Inflammatory macrophage treated with lipopolysaccharide for 4 hours (primary cell): Measurements from ENCODE around the gene HSF5.

ENCODE experiments used
- DNase-seq: peaks from one replicate; pipeline ENCODE4 v3.0.0-alpha.2; 2020

HSF5 gene

DNA sequence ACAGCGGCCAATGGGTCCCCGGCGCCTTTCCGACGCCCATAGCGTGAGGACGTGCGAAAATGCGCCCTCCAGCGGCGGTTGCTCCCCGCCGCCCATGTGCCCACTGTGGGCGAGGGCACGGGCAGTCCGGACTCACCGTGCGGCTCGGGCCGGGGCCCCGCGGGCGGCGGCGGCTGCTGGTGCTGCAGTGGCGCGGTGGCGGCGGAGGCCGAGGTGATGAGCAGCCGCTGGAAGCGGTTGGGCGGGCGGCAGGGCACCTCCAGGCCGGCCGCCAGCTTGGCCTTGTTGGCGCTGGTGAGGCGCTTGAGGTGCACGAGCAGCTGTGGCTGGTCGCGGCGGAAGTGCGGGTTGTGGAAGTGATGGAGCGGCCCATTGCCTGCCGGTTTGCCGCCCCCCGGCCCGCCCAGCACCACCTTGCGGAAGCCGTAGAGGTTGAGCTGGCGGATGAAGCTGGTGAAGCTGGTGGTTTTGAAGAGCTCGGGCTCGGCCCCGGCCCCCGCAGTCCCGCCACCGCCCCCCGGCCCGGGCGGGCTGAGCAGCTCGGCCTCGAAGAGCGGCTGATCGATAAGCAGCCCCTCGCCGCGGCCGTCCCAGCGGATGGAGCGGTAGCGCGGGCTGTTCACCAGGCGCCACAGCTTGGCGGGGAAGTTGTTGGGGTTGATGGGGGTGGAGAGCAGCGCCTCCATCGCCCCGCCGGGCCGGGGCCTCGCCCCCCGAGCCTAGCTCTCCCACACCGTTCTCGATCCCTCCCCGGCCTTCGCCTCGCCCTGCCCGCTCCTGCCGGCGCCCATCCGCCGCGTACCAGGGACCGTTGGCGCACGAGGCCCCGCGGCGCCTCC lies at the start of gene HSF5:
Gene HSF5, minus strand, starts transcription at position 820 of the 839 bp plus-strand sequence. Its CDS starts 134 bp downstream, at position 686.
- DNase-seq = peak; percentile 37

- no peak for DNase-seq
Measured at GRCh38 chr17:58537266-58537665, 49.1 kb upstream of the HSF5 start.

DNA sequence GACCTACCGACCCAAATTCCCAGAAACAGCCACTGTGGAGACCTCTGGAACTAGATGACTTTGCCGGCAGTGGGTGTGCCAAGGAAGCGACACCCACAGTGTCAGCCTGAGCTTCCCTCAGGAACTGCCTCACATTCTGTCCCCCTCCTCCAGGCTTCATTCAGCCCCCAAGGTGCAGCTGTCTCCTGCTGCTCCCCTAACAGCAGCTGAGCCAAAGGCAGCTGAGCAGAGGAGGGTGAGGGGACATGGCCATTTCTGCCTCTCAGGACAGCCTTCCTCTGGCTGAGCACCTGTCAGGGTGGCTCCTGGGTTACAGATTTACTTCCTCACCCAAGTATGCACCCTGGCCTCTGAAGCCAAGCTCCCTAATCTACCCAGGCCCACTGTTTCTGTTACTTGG lies 48.3 kb upstream of the HSF5 start:
- DNase-seq = no peak

- DNase-seq = no peak
Measured at GRCh38 chr17:58535431-58535830, 47.2 kb upstream of the HSF5 start.

- DNase-seq = peak; percentile 95
Measured at GRCh38 chr17:58534901-58535421, 46.8 kb upstream of the HSF5 start.

DNA sequence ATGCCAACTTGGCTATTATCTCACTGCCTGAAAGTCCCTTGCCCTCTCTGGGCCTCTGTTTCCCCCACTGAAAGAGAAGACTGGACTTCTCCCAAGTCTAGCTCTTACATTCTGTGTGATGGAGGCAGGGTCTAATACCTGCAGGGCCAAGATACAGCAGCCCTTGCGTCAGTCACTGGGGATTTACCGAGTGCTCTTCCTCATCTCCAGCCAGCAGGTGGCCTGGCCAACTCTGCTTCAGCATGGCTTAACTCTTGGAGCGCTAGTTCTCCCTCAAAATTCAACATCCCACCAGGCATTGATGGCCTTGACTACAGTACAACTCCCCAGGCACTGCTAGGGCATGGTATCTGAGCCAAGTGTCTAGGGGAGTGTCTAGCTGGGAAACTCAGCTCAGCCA lies 46.1 kb upstream of the HSF5 start:
- DNase-seq = no peak

DNA sequence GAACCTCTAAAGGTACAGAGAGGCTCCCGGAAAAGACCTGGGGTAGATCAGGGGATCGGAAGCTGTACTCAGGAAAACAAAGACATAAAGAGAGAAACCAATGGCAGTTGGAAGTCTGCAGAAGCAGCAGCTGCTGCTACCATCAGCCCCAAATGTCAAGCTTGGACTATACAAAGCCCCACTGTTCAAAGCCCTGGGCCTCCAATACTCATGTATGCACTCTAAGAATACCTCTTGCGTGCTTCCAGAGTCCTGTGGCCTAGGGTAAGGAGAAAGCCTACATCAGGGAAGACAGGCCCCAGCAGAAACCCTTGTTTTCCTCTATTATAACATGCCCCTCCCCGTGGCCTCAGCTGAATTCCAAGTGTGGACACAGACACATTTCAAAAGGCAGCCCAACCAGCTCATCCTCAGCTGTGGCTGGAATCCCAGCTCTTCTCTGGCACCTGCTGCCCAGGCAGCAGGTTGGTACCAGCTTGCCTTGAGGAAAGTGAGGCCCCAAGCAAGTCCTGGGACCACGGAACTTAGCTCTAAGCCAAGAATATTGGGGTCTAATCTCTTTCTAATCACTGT lies 45.5 kb upstream of the HSF5 start:
- DNase-seq = no peak

GRCh38 chr17:58532555-58532951 lies 44.3 kb upstream of the HSF5 start:
- DNase-seq = no peak

DNA sequence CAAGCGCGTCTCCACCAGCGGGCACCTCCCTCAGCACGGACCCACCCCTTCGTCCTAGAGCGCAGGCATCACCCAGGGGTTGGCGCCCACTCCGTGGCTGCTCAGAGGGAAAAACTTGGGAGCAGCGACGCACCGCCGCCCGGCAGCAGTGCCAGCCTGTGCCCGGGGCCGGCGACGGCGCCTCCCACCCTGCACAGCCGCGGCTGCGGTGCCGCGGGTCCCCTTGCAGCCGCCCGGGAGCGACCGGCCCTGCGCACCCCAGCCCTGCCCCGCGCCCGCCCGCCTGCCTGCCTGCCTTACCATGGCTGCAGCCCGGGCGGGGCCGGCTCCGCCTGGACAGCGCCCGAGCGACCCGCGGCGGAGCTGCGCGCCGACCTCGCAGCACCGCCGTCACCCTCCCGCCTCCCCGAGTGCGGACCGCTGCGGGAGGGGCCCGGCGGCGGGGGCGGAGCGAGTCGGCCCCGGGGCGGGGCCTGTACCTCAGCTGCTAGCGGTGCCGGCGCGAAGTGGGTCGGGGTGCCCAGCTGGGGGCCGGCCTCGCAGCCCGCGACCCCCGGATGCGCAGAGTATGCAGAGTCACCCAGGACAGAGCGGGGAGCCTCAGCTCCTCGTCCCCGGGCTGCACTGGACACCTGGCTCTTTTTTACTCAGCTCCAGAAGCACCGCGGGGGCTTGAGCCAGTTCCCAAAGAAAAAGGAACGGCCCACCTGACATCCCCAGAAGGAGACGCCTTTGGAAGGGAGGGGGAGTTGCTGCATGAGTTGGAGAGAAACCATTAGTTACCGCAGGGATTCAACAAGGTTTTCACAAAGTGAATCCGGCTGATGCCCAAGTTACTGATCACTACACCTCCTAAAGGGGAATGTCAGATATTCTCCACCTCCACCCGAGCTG lies 43.7 kb upstream of the HSF5 start:
- peak; percentile 49 for DNase-seq

GRCh38 chr17:58531122-58531521 lies 42.9 kb upstream of the HSF5 start:
- DNase-seq = no peak

- DNase-seq = no peak
Measured at GRCh38 chr17:58530655-58531054, 42.4 kb upstream of the HSF5 start.

- DNase-seq = no peak
Measured at GRCh38 chr17:58529275-58529674, 41.1 kb upstream of the HSF5 start.

DNA sequence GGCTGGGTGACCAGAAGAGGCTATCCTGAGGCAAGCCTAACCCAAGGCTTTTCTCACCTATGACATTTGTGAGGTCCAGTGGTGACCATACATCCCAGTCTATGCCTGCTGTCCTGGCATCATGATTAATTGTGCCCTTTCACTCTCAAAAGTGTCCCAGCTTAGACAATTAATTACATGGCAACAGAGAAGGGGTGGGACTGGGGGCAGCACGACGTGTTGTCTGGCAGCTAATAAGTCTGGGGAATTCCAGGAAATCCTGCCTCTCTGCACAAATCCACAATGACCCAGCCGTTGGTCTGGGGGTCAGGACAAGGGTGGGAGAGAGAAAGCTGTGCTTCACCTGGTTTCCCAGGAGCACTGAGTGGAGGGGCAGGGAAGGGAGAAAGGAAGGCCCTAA lies 40.2 kb upstream of the HSF5 start:
- no peak for DNase-seq

DNA sequence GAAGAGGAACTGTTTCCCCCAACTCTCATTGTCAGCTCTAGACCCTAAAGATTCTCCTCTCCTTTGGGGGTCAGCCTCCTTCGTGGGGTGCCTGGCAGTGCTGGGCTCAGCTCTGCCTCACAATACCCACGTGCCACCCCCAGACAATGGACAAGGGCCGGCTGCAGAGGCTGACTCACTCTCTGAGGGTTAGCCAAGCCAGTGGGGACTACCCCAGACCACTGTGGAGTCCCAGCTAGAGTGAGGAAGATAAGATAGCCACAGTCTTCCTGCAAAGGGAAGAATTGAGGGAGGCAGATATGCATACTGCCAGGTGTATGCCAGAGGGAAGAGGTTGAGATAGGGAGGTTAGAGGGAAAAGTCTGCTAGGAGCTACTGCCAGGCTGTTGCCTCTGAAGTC lies 39.7 kb upstream of the HSF5 start:
- peak; percentile 66 for DNase-seq

- DNase-seq = no peak
Measured at GRCh38 chr17:58527306-58527705, 39.1 kb upstream of the HSF5 start.

DNA sequence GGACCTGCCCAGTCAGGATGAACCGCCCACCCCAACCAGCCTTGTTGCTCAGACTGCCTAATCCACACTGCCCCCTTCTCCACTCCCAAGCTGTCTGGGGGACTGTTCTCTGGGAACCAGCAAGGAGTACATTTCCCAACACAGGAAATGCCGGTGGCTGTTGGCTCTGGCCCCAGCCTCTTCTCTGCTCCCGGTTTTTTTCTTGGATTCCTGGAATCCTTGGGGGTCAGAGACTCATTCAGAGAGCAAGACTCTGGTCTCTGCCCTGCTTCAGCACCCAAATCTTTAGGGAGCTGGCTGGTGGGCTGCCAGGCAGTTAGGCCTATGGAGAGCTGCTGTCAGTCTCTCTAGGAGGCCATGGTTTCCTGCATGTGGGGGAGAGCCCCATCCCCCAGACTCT lies 37.0 kb upstream of the HSF5 start:
- no peak for DNase-seq

GRCh38 chr17:58521680-58522079 lies 33.5 kb upstream of the HSF5 start:
- no peak for DNase-seq

- DNase-seq = peak; percentile 39
Measured at GRCh38 chr17:58520843-58521430, 32.7 kb upstream of the HSF5 start.

DNA sequence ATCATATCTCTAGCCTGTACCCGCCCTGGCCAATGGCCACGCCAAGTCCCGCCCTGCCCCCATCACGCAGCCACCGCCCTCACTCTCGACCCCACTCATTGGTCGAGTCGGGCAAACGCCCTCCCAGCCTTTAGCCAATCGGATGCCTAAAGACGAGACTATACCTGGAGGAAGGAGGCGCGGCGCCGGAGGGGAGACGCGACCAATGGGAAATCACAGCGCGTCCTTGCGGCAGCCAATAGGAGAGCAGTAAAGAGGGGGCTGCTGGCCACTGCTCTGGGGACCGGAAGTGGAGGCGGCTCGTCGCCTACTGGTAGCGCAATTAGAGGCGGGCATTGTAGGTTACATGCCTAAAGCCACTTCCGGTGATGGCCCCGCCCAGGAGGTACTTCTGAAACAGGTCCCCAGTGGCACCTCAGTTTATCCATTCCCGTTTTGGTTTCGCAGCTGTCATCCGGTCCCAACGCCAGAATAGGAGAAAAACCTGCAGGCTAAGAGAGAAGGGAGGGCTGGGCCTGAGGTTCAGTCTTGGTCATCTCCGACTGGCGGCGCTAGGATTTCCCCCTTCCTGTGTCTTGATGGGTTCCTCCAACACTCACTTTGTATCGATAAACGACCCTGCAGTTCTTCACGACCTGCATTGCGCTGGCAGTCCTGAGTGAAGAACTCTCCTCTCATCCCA lies 29.9 kb upstream of the HSF5 start:
- peak; percentile 100 for DNase-seq

GRCh38 chr17:58517378-58517927 lies 29.2 kb upstream of the HSF5 start:
- no peak for DNase-seq

DNA sequence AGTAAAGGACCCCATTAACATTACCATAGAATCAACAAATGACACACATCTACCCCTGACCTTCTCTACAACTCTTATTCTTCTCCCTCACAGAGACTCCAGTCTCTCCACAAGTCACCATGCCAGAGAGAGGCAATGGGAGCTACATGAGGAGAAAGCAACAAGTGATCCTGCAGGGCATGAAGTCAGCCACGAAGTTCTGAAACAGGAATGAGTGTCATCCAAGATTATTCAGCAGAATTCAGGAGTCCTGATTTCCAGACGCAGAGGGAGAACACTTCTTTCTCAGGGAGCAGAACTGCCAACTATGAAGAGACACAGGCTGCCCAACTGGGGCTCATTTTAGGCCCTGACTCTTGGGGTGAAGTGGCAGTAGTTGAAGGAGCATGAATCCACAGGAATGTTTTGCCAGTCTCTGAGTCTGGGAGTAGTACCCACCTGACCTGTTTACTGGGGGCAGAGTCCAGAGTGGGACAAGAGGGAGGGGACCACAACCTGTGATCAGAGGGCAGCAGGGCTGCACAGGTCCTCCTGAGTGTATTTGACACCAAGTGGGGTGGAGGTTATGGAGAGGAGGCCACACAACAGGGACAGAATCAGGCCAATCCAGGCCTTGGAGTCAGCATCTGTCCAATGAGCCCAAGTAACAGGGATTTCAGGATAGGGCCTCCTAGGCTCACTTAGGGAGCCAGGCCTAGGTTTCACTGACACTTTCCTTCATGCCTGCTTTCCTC lies 28.6 kb upstream of the HSF5 start:
- no peak for DNase-seq
